ENCODE measurements around the gene CD274. TPM values are rescaled to one million over a fixed set of nuclear protein-coding genes. Genes with fewer than 3 reads are reported as not detected.

The CD274 gene
- total and polyA plus RNA-seq, 9 donors: 0.34 to 0.96 (median 0.74) TPM

DNA sequence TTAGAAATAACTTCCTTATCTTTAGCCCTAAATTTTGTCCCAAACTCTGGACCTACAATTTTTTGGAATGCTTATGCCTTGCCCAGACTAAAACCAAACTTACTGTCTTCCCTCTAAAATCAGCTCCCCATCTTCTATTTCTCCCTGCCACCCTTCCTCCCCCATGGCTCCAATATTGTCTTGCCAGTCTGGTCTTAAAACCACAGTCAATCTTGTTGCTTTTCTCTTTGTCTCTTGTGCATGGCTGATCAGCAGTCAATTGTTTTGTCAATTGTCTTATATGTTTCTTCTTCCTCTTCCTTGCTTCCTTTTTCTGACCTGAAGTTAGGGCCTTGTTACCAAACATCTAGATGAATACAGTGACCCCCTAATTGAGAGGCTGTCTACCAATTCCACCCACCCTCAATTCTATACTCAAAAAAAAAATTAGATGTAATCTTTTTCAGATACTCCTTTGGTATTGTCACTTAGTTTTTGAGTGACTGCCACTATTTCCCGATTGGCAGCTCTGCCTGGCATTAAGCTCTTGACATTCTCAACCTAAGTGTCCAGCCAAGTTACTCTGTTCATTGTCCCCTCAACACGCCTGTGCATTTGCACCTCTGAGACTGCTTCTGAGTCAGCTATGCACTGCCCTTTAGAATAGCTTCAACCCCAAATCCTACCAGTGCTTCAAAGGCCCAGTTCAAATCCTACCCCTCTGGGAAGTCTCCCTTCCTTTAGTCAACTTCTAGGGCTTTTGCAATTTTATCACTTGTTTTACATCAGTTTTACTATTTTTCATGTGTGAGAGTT lies 62.5 kb downstream of the CD274 start:
- no peak for DNase-seq
- Histone ChIP-seq H3K36me3 (ENCODE audit: control insufficient read depth, insufficient read depth, low read length) (no peaks in the 10 kb centered on the region), H3K9me3 (replicated peaks; ENCODE audit: control insufficient read depth, low read depth, low read length) (no peaks in the 10 kb centered on the region), H3K4me3 (ENCODE audit: low read length) (no peak overlapping the region), H3K27me3 (ENCODE audit: control insufficient read depth, insufficient read depth, low read length) (no peaks in the 10 kb centered on the region), H3K27ac (ENCODE audit: low read length) (no peak overlapping the region), H3K4me1 (ENCODE audit: control insufficient read depth, insufficient read depth, low read length) (peaks cover 13% of the 10 kb centered on the region)
- WGBS (ENCODE audit: insufficient coverage): 71% methylated on average over 2 of the region's 2 CpGs

DNA sequence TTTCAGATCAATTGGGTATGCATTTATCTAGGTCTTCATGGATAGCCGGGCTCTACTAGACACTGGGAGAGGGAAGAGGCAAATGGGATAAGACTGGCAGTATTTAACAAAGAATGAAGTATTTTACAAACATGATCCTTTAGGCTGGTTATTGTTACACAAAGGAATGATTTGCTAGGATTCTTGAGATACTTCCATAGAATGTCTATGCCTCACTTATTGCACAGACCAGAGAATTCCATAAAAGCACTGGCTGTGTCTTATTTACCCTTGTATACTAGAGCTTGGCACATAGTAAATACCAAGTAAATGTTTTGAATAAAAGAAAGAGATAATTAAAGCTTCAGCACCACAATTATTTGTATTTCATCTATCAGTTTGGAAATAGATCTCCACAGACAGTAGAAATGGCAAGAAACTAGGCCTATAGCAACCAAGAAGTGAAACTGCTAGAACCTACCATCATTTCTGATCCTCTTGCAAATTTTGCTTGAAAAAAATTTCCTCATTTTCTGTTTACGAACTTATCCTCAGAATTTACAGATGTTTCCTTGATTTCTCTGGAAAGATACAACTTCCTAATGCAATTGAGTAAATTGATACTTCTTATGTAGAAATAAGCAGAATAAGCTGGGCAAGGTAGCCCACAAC lies 63.7 kb downstream of the CD274 start:
- Histone ChIP-seq H3K36me3 (ENCODE audit: control insufficient read depth, insufficient read depth, low read length) (no peaks in the 10 kb centered on the region), H3K4me3 (ENCODE audit: low read length) (no peak overlapping the region), H3K27ac (ENCODE audit: low read length) (no peak overlapping the region), H3K27me3 (ENCODE audit: control insufficient read depth, insufficient read depth, low read length) (no peaks in the 10 kb centered on the region), H3K4me1 (ENCODE audit: control insufficient read depth, insufficient read depth, low read length) (peaks cover 16% of the 10 kb centered on the region), H3K9me3 (replicated peaks; ENCODE audit: control insufficient read depth, low read depth, low read length) (no peaks in the 10 kb centered on the region)
- no CpG with 5 or more reads among the region's 2 CpGs for WGBS (ENCODE audit: insufficient coverage)
- no peak for DNase-seq

DNA sequence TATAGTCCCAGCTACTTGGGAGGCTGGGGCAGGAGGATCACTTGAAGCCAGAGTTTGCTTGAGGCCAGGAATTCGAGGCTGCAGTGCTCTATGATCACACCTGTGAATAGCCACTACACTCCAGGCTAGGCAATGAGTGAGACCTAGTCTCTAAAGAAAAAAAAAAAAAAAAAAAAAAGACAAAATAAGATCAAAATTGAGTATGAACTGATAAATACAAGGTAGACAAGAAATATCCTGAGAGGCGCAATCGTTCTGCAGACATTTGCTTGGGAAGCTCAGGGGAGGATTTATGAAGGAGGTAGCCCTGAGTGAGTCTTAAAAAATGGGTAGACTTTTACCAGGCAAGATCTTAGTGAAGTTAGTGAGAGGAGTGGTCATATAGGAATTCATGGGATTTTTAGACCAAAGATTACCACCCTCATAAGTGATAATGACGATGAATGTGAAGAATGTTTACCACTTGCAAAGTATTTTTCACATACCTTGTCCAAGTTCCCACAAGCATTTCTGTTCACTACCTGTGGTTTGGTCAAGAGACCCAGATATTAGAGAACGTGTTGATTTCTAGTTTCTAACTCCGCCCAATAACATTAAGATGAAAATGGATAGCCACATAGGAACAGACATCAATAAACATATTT lies 64.4 kb downstream of the CD274 start:
- Histone ChIP-seq H3K9me3 (replicated peaks; ENCODE audit: control insufficient read depth, low read depth, low read length) (no peaks in the 10 kb centered on the region), H3K27ac (ENCODE audit: low read length) (no peak overlapping the region)

DNA sequence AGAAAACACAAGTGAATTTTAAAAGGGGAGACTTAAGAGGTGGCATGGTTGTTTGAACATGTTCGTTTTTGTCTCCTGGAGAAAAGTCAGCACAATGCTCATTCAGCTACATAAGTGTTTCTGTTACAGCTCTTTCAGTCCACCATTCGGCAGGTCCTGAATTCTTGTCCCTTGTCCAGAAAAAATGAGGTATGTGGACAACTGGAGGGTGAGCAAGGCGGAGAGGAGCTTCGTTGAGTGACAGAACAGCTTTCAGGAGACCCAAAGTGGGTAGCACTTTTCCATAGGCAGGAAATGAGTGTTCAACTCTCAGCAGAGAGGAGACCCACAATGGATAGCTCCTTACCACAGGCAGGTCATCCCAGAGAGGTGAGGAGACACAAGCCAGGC lies 64.9 kb downstream of the CD274 start:
- WGBS (ENCODE audit: insufficient coverage): 50% methylated on average over 2 of the region's 4 CpGs

More for the DNA sequence above, 64.4 kb downstream of the CD274 start:
- H3K4me1 ChIP-seq (ENCODE audit: control insufficient read depth, insufficient read depth, low read length): peaks cover 17% of the 10 kb centered on the region
- H3K4me3 ChIP-seq (ENCODE audit: low read length): no peak overlapping the region
- no peak for DNase-seq
- no peaks in the 10 kb centered on the region for H3K27me3 ChIP-seq (ENCODE audit: control insufficient read depth, insufficient read depth, low read length)
- no peaks in the 10 kb centered on the region for H3K36me3 ChIP-seq (ENCODE audit: control insufficient read depth, insufficient read depth, low read length)
- WGBS (ENCODE audit: insufficient coverage): 90% methylated on average over 2 of the region's 6 CpGs

DNA sequence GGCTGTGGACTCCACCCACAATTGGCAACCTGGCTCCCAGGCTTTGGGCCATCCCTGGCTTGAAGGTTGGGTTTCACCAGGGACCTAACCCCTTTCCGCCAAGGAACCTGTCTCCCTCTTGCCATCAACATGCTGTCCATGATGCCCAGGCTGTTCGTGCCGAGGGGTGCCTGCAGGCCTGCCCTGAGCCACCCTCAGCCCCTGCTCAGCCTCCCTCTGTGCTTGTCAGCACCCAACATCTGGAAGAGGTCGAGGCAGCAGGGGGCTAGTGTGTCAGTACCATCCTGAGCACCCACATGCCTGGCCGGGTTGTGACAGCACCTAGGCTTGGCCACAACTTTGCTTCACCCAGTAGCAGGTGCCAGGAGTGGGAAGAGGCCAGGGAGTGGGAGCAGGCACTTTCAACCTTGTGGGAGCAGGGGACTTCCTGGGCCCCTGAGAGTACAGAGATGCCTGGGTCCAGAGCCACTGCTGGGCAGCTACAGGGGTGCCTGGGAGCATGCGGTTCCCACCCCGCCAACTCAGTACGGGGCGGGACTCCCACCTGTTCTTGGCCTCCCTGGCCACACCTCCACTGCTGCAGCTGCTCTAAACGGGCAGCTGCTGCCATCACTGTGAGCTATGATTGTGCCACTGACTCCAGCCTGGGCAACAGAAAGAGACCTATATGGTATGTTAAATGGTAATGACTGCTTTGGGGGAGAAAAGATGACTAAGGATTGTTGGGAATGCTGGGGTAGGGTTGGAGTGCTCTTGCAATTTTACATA lies 66.3 kb downstream of the CD274 start:
- Histone ChIP-seq H3K4me1 (ENCODE audit: control insufficient read depth, insufficient read depth, low read length) (peaks cover 17% of the 10 kb centered on the region), H3K4me3 (ENCODE audit: low read length) (no peak overlapping the region), H3K36me3 (ENCODE audit: control insufficient read depth, insufficient read depth, low read length) (no peaks in the 10 kb centered on the region), H3K27me3 (ENCODE audit: control insufficient read depth, insufficient read depth, low read length) (no peaks in the 10 kb centered on the region), H3K27ac (ENCODE audit: low read length) (no peak overlapping the region), H3K9me3 (replicated peaks; ENCODE audit: control insufficient read depth, low read depth, low read length) (no peaks in the 10 kb centered on the region)
- WGBS (ENCODE audit: insufficient coverage): 94% methylated on average over 6 of the region's 10 CpGs
- DNase-seq: no peak

More for the DNA sequence above, 64.9 kb downstream of the CD274 start:
- Histone ChIP-seq H3K36me3 (ENCODE audit: control insufficient read depth, insufficient read depth, low read length) (no peaks in the 10 kb centered on the region), H3K4me1 (ENCODE audit: control insufficient read depth, insufficient read depth, low read length) (peaks cover 17% of the 10 kb centered on the region), H3K4me3 (ENCODE audit: low read length) (no peak overlapping the region), H3K27ac (ENCODE audit: low read length) (peak overlapping the region; percentile 2), H3K27me3 (ENCODE audit: control insufficient read depth, insufficient read depth, low read length) (no peaks in the 10 kb centered on the region), H3K9me3 (replicated peaks; ENCODE audit: control insufficient read depth, low read depth, low read length) (no peaks in the 10 kb centered on the region)
- no peak for DNase-seq

DNA sequence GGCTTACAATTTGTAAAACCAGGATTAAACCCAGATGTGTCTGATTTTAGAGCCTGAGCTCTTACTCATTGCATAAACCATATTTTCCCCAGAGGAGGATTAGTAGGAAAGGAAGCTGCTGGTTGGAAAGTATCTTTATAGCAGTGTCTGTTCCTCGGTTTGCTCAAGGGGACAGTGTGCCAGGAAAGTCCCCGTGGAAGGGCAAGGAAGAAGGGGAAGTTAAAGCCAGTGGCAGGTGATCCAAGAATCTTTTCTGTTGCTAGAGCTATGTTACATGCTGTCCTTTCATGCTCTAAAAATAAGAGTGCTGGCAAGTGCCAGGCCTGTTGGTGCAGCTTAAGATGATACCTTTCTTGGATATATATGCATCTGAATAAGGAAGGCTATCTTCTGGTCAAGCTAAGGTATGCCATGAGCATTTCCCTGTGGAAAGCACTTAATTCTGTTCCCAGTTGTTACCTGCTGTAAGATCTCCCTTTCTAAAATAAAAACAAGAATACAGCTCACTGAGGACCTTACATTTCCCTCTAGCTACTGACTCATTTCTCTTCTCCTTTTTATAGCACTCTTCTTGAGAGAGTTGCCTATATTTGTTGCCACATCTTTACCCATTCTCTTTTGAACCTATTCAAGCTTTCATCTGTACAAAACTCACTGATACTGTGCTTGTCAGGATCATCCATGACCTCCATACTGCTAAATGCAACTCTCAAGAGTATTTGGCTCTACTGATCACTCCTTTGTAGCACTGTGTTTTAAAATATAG lies 68.0 kb downstream of the CD274 start:
- Histone ChIP-seq H3K4me3 (ENCODE audit: low read length) (no peak overlapping the region), H3K36me3 (ENCODE audit: control insufficient read depth, insufficient read depth, low read length) (no peaks in the 10 kb centered on the region), H3K4me1 (ENCODE audit: control insufficient read depth, insufficient read depth, low read length) (peaks cover 17% of the 10 kb centered on the region), H3K27ac (ENCODE audit: low read length) (peak overlapping the region; percentile 48), H3K27me3 (ENCODE audit: control insufficient read depth, insufficient read depth, low read length) (no peaks in the 10 kb centered on the region), H3K9me3 (replicated peaks; ENCODE audit: control insufficient read depth, low read depth, low read length) (no peaks in the 10 kb centered on the region)
- WGBS (ENCODE audit: insufficient coverage): 0% methylated on average over 2 of the region's 2 CpGs
- DNase-seq: peak; percentile 56

DNA sequence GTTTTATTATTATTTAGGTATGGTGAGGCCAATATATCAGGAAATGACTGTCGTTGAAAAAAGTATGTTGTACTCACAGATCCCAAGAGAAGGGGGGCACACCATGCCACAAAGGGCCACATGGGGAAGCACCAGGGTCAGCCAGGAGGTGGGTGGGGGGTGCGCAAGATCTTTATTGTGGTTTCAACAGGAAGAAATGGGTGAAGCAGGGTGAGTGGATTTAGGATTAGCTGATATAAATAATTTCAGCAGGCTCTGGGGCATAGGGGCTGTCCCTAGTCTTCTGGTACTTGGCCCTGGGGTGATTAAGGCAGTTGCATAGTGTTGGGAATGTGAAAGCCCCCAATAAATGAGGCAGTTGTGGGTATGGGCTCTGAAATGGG lies 68.6 kb downstream of the CD274 start:
- H3K9me3 ChIP-seq (replicated peaks; ENCODE audit: control insufficient read depth, low read depth, low read length): no peaks in the 10 kb centered on the region
- H3K4me1 ChIP-seq (ENCODE audit: control insufficient read depth, insufficient read depth, low read length): peaks cover 17% of the 10 kb centered on the region
- H3K4me3 ChIP-seq (ENCODE audit: low read length): no peak overlapping the region
- no peak for DNase-seq
- no peaks in the 10 kb centered on the region for H3K36me3 ChIP-seq (ENCODE audit: control insufficient read depth, insufficient read depth, low read length)
- no peaks in the 10 kb centered on the region for H3K27me3 ChIP-seq (ENCODE audit: control insufficient read depth, insufficient read depth, low read length)
- peak overlapping the region; percentile 45 for H3K27ac ChIP-seq (ENCODE audit: low read length)
- 55% methylated on average over 2 of the region's 2 CpGs for WGBS (ENCODE audit: insufficient coverage)

Other genes with a start within 250 kb of the CD274 start
- not detected for gene INSL4, start 219.1 kb upstream of the CD274 start, total RNA-seq
- under 1 TPM in 1 of 8 donors, not detected in 7; 0.05 TPM for gene INSL4, start 219.1 kb upstream of the CD274 start, polyA plus RNA-seq (ENCODE audit: insufficient read depth in 1 of 8, insufficient read length in 8 of 8, low replicate concordance in 1 of 8)
- 0.71 TPM for gene RLN2, start 145.8 kb upstream of the CD274 start, total RNA-seq
- gene RLN2, start 145.8 kb upstream of the CD274 start, polyA plus RNA-seq (ENCODE audit: insufficient read depth in 1 of 8, insufficient read length in 8 of 8, low replicate concordance in 1 of 8): 1 to 10 TPM in 4 of 8 donors, under 1 TPM in 4; 0.48 to 1.5 (median 0.93) TPM
- 0.35 TPM for gene RLN1, start 110.7 kb upstream of the CD274 start, total RNA-seq
- under 1 TPM in 5 of 8 donors, not detected in 3; 0.23 to 0.67 (median 0.43) TPM for gene RLN1, start 110.7 kb upstream of the CD274 start, polyA plus RNA-seq (ENCODE audit: insufficient read depth in 1 of 8, insufficient read length in 8 of 8, low replicate concordance in 1 of 8)
- 28.0 TPM for gene PLGRKT, start 12.6 kb upstream of the CD274 start, total RNA-seq
- gene PLGRKT, start 12.6 kb upstream of the CD274 start, polyA plus RNA-seq (ENCODE audit: insufficient read depth in 1 of 8, insufficient read length in 8 of 8, low replicate concordance in 1 of 8): 10 to 100 TPM; 27.4 to 33.7 (median 31.4) TPM
- 1.3 TPM for gene PDCD1LG2, start 60.0 kb downstream of the CD274 start, total RNA-seq
- 1 to 10 TPM in 5 of 8 donors, under 1 TPM in 3; 0.34 to 2.2 (median 1.1) TPM for gene PDCD1LG2, start 60.0 kb downstream of the CD274 start, polyA plus RNA-seq (ENCODE audit: insufficient read depth in 1 of 8, insufficient read length in 8 of 8, low replicate concordance in 1 of 8)
- gene RIC1, start 178.6 kb downstream of the CD274 start, total RNA-seq: 18.4 TPM
- 10 to 100 TPM; 13.4 to 20.7 (median 16.2) TPM for gene RIC1, start 178.6 kb downstream of the CD274 start, polyA plus RNA-seq (ENCODE audit: insufficient read depth in 1 of 8, insufficient read length in 8 of 8, low replicate concordance in 1 of 8)

Data from muscle of leg (tissue), 11 donors.